LNCAP (cell line): ENCODE measurements around the gene JAK1.

ENCODE experiments used
- CTCF ChIP-seq: fragments of 450-650 bp; IDR thresholded peaks from 2 replicates; pipeline ENCODE4 v1.5.1; 2017; ENCODE audit warnings: mild to moderate bottlenecking

The JAK1 gene

GRCh38 chr1:65002508-65003315 is 36.4 kb upstream of the JAK1 start:
- no peak for TF ChIP-seq CTCF

DNA sequence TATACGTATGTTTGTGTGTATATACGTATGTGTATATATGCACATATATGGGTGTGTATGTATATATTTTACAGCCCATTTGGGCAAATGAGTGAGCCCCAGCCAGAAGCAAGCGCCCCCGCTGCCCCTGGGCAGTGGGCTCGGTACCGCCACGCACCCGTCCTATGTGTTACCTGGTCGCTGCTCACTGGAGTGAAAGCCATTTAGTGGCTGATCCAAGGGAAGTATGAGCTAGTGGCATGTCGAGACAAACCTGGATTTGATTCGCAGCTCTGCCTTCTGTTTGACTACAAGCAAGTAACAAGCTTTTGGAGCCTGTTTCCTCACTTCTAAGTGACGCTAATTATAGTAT is 35.8 kb upstream of the JAK1 start:
- TF ChIP-seq CTCF: no peak

- no peak for TF ChIP-seq CTCF
These were observed 35.0 kb upstream of the JAK1 start for GRCh38 chr1:65001231-65001792.

DNA sequence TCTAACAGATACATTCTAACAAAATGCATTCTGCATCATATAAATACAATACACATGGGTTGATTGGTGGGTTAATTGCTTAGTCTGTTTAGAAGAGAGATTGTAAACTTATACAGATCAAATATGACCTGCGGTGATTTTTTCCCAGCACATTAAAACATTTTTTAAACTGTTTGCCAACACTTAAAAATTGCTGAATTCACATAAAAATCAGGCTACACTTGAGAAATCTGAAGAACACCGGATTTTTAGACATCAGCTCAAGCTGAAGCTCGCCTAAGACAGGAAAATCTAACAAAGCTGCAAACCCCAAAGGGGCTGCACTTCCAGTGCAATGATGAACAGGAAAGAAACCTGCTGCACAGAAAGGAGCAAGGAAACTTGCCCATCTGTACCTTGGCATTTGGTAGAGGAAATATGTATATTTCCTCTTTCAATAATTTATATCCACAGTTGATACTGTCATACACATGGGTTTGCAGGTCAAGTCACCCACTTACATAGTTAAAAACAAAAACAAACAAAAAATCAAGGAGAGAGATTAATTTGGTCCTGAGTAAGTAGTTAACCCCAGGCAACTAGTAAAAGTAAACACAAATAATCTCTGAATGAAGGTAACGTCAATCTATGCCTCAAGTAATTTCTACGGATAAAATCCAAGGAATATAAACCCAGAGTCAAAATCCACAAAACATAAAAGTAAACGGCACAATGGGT is 30.4 kb upstream of the JAK1 start:
- no peak for TF ChIP-seq CTCF

- TF ChIP-seq CTCF: no peak
These were observed 29.0 kb upstream of the JAK1 start for GRCh38 chr1:64995316-64995715.

DNA sequence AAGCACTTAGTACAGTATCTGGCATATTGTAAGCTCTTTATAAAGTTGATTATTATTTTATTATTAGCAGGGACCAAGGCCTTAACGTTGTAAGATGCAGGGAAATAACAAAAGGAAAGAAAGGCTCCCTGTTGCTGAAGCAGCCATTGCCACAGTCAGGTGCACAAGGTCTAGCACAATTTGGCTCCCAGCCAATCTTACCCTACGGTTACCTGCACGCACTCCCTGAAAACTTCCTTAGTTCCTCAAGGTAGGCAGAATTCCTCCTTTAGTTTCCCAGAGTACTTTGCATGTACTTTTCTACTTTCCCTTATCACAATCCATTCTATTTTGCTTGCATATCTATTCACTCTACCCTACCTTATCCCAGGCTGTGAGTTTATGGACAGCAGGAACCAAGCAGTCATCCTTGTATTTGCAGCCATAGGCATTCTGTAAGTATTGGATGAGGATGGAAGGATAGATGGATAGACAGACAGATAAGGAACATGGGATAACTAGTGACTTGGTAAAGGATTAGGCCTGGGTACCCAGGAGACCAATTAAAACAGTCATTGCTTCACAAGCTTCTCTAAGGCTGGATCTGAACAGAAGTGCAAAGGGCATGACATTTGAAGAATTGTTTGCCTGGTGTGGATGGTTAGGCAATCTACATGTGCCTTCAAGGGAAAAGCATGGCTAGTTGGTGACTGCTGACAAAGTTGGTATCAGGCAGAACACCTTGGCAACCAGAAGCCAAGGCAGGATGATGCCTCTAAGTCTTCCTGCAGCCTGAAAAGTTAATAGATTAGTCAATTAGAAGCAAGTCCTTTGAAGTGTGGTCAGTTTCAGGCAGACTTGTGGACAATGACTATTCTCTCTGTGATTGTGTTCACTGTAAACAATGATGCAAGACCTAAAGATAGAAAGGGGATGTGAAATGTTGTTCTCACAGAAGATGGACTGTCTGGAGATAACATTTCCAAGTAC is 20.8 kb upstream of the JAK1 start:
- TF ChIP-seq CTCF: no peak

- TF ChIP-seq CTCF: no peak
These were observed 18.4 kb upstream of the JAK1 start for GRCh38 chr1:64984737-64985136.
